GM21723 (cell line): ENCODE data around the gene CCDC74B.
"Not testable (repeated sequence)": the region's sequence is repeated elsewhere in the genome, so short reads cannot be mapped to it uniquely, and the experiment has no call there.

Experiments used
- ATAC-seq: cut with Tn5 transposase; IDR thresholded peaks from one replicate; pipeline ENCODE4 v1.9.1; 2021; ENCODE audit warnings: mild to moderate bottlenecking, moderate library complexity; ENCODE audit not compliant: unreplicated experiment

CCDC74B gene

GRCh38 chr2:130169163-130169562, 24.3 kb upstream of the CCDC74B start:
- not testable (repeated sequence) for ATAC-seq

GRCh38 chr2:130166611-130167010, 21.7 kb upstream of the CCDC74B start:
- ATAC-seq = not testable (repeated sequence)

GRCh38 chr2:130165293-130166016, 20.5 kb upstream of the CCDC74B start:
- no peak for ATAC-seq

DNA sequence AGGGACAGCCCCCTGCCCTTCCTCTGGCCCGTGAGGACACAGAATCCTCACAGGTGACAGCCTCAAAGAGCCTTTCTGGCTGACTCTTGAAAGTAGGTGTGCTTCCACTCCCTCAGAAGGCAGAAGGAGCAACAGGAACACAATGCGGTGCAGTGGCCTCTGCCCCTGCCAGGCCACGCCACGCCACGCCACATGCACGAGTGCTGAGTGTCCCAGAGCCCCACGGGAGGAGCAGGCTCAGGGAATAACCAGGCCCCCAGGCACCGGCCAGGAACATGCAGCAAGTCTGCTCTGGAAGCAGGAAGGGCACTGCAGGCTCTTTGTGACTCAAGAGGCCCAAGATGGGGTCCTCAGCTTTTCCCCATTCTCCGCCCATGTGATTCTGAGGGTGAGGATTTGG, 18.1 kb upstream of the CCDC74B start:
- no peak for ATAC-seq

DNA sequence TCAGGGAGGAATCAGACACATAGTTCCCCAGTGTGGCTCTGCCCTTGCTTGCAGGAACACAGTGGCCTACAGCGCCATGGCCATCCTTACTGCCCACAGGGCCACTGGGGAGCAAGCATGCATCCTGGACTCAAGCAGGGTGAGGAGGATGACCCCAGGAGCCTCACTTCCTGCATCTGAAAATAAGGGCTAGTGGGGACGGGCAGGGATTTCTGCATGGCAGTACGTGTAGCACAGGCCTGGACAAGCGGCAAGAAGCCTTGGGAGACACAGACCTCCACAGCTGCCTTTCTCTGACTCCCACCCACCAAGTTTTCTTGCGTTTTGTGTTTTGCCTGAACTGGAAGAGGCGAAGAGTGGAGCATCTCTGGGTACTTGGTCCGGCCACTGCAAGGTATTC, 17.6 kb upstream of the CCDC74B start:
- not testable (repeated sequence) for ATAC-seq

DNA sequence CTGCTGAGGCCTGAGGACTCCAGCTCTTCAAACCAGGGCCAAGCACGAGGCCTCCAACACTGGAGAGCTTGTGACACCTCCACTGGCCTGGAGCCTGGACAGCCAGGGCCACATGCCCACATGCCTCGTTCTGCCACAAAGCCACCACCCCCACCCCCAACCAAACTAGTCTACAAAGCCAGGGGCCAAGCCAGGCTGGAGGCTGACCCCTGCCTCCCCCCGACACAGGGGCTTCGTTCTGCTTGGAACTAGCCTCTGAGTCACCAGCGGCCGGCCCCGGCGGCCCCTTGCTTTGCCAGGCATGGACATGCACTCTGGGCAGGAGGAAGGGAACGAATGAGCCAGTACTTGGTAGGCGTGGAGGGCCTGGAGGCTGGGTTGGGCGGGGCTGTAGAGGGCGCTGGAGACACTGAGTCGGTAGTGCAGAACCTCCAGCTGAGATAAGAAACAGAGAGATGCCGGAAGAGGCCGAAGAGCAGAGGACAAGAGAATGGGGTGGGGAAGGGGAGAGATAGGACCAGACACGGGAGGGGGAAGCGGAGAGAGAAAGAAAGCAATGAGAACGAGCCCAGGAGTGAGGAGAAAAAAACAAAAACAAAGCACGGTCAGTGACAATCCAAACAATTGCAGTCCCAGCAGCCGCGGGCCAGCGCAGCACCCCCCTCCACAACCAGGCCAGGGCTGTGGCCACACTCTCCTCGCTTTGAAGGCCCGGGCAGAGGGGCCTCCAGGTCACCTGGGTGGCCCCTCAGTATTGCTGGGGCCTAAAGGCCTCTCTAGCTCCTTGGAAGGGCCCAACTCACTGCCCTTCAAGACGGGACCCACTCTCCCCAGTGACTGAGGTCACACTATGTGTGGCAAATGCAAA, 16.2 kb upstream of the CCDC74B start:
- not testable (repeated sequence) for ATAC-seq

DNA sequence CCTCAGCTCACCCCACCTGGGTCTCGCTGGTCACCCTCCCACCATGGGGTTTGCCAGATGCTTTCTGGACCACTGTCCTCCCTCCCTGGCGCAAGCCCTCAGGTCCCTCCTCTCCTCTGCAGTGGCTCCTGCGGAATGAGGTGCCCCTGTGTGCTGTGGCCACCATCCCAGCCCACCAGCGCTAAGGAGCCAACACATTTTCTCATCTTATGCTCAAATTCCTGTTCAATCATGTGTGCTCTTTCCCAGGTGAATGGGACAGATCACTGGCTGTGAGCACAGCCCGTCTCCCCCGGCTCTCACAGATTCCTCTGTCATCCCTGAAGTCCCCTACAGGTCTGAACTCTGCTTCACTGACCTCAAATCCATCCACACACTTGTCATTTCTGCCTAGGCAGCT, 15.2 kb upstream of the CCDC74B start:
- no peak for ATAC-seq

DNA sequence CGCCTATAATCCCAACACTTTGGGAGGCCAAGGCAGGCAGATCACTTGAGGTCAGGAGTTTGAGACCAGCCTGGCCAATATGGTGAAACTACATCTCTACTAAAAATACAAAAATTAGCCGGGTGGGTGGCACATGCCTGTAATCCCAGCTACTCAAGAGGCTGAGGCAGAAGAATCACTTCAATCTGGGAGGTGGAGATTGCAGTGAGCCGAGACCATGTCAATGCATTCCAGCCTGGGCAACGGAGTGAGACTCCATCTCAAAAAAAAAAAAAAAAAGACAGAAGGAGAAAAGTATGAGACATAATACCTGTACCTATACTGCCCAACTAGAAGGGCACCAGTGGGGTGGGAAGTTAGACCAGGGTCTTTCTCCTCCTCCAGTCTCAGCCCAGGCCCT, 14.5 kb upstream of the CCDC74B start:
- ATAC-seq = not testable (repeated sequence)

DNA sequence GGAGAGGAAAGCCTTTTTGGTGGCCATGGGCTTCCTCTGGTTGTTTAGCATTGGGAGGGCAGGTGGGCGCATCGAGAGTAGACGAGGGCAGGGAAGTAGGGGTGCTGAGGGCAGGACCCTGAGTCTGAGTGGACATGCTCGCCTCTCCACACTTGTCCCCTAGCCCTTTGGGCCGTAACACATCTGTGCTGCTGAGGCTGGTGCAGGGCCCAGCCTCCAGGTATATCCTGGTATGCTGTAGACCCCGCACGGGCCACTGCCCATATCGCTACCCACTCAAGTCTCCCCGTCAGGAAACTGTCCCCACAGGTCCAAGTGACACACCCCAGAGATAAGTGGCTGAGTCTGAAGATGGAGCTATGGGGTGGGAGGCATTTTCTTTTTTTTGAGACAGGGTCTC, 13.7 kb upstream of the CCDC74B start:
- ATAC-seq = no peak

- ATAC-seq = peak; percentile 88
Observed at GRCh38 chr2:130157825-130158514, 13.1 kb upstream of the CCDC74B start.

DNA sequence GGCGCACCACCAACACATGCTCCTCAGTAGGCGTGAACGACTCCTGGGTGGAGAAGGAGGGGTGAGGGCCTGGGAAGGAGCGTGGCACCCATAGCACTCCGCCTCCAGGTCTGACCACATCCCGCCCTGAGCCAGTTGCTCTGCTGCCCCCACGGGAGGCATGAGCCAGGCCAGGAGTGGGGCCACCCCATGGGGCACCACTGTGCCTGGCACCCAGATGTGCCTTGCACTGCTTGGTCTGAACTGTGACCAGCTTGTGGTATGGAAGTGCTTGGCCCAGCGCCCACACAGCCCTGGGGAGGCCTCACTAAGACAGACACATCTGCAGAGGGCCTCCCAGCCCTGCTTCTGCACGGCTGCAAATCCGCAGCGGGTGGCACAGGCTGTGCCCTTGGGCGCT, 12.4 kb upstream of the CCDC74B start:
- ATAC-seq = peak; percentile 39

GRCh38 chr2:130156624-130157004, 11.7 kb upstream of the CCDC74B start:
- no peak for ATAC-seq

GRCh38 chr2:130155956-130156623, 11.2 kb upstream of the CCDC74B start:
- not testable (repeated sequence) for ATAC-seq

GRCh38 chr2:130154773-130155765, 10.2 kb upstream of the CCDC74B start:
- no peak for ATAC-seq

DNA sequence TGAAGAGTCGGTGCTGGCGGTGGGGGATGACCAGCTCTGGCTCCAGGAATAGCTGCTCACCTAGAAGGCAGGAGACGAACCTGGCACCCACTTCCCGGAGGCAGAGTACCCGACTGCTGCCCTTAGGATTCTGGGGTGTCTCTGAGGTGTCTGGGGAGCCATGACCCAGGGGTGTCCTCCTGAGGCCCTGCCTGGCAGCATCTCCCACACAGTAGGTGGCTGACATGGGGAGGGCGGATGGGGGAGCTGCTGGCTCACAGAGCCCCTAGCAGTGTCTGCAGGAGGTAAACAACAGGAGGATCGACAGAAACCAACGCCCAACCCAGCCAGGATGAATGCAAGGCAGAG, 9.5 kb upstream of the CCDC74B start:
- ATAC-seq = not testable (repeated sequence)

GRCh38 chr2:130153721-130154422, 9.0 kb upstream of the CCDC74B start:
- not testable (repeated sequence) for ATAC-seq

DNA sequence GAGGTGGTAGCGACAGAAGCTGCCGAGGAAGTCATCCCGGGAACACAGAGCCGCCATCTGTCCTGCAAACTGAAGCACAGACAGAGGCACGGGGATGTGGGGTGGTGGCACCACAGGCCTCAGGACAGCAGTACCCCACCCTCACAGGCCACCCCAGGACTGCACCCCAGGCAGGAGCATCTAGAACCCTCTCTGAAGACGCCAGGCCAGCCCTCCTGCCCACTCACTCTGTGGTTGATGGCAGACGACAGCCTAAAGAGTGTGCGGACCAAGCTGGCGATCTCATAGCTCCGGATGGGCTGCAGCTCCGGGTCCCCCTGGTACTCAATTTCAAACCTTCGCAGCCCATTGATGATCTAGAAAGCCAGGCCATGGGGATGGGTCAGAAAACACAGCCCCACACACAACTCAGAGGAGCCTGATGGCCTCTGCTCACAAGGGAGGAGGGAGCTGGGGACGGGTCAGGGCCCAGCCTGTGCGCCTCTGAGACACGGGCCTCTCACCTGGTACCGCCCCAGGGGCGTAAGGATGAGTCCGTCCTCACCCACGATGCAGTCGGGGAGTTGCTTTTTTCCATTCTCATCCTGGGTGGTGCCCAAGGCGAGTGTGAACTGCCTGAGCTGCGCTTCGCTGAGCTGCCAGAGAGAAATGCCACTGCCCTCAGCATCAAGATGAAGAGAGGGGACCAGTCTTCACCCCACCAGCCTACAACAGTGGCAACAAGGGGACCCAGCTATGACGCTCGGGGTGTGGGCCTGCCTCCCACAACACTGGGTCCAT, 8.1 kb upstream of the CCDC74B start:
- no peak for ATAC-seq

GRCh38 chr2:130152136-130152815, 7.4 kb upstream of the CCDC74B start:
- ATAC-seq = not testable (repeated sequence)
